Gastrocnemius medialis (tissue), 4 donors: ENCODE measurements around the gene OR2V2. TPM values are rescaled to one million over a fixed set of nuclear protein-coding genes. Genes with fewer than 3 reads are reported as not detected.
A peak's percentile ranks its signal among the peaks of the same experiment; 100 is the strongest.

Source experiments
- ATAC-seq, 2 donors: fragments of 150-250 bp; one replicate each; pipeline ENCODE4 v1.9.1; 2016
- DNase-seq, 2 donors: peaks; one replicate each; pipeline ENCODE4 v3.0.0-alpha.2; 2019
- H3K27ac ChIP-seq, 4 donors: fragments of 200-600 bp; sonication (generic); 1 replicate in 1 of 4; 2 replicates in 3 of 4; pipeline ENCODE4 v1.5.1; 2016 to 2018; ENCODE audit warnings: mild to moderate bottlenecking in 2 of 4, moderate library complexity in 1 of 4
- H3K27me3 ChIP-seq, 3 donors: fragments of 200-600 bp; sonication (generic) in 2 of 3; 1 replicate in 1 of 3; 2 replicates in 2 of 3; pipeline versions ENCODE4 v1.5.1 to v1.6.0; 2016 to 2019; ENCODE audit warnings: mild to moderate bottlenecking in 1 of 3, moderate library complexity in 1 of 3
- H3K36me3 ChIP-seq, 2 donors: fragments of 200-600 bp; sonication (generic) in 1 of 2; one replicate each; pipeline ENCODE4 v1.5.1; 2017 to 2018
- H3K4me1 ChIP-seq, 2 donors: fragments of 200-600 bp; sonication (generic) in 1 of 2; one replicate each; pipeline ENCODE4 v1.5.1; 2016 to 2017; ENCODE audit warnings: mild to moderate bottlenecking in 2 of 2
- H3K4me3 ChIP-seq, 4 donors: fragments of 200-600 bp; sonication (generic) in 3 of 4; 1 replicate in 1 of 4; 2 replicates in 3 of 4; pipeline ENCODE4 v1.5.1; 2016 to 2019; ENCODE audit warnings: mild to moderate bottlenecking in 2 of 4
- H3K9me3 ChIP-seq, 3 donors: fragments of 200-600 bp; sonication (generic) in 2 of 3; 1 replicate in 1 of 3; 2 replicates in 2 of 3; pipeline ENCODE4 v1.5.1; 2016 to 2019
- CTCF ChIP-seq, 5 experiments: fragments of 450-650 bp in 3 of 5; fragments of 200-600 bp in 2 of 5; sonication (generic) in 2 of 5; IDR thresholded peaks in 4 of 5; conservative IDR thresholded peaks in 1 of 5; 1 replicate in 4 of 5; 2 replicates in 1 of 5; pipeline ENCODE4 v1.5.1; 2016 to 2019; ENCODE audit warnings: antibody characterized with exemption in 5 of 5, mild to moderate bottlenecking in 3 of 5, moderate library complexity in 3 of 5
- POLR2A ChIP-seq, 2 donors: fragments of 450-650 bp; IDR thresholded peaks; one replicate each; pipeline ENCODE4 v1.6.1; 2017; ENCODE audit warnings: antibody characterized with exemption in 2 of 2, mild to moderate bottlenecking in 2 of 2, moderate library complexity in 2 of 2
- in situ Hi-C, 4 donors: fragments of 200-750 bp; cut with MboI; loops; one replicate each; pipeline versions ENCODE4 v1.15.0 to v1.8.0; 2017; ENCODE audit warnings: low sequenced_read_pairs in 4 of 4
- intact Hi-C: fragments of 100-400 bp; cut with DNase I; formaldehyde crosslinking; loops from one replicate; pipeline ENCODE4 v1.15.1; 2023; ENCODE audit warnings: low total_unique reads
- total RNA-seq, 4 donors: library from RNA; depleted of rRNA; stranded (reverse); fragments of >200 nt; gene quantifications; one replicate each; pipeline versions ENCODE4 v1.1.0 to v1.2.3, GENCODE V29; 2016

OR2V2 gene
- total RNA-seq, 4 donors from 2014 or later = not detected

GRCh38 chr5:181204826-181205760, 57.7 kb downstream of the OR2V2 start, which contains the start of gene TRIM7:
TSS of gene TRIM7 (minus strand) at chr5:181205196. CDS start at chr5:181205110, 86 bp downstream.
- Histone ChIP-seq H3K36me3 (no peaks in the 10 kb centered on the region), H3K4me3 (peak within 1 kb of the TSS; percentile 69 to 86 (median 80)), H3K9me3 (no peaks in the 10 kb centered on the region), H3K4me1 (peaks cover 24 to 26% of the 10 kb centered on the region in 2 donors), H3K27ac (peak within 1 kb of the TSS; percentile 95 to 99 (median 97)), H3K27me3 (no peaks in the 10 kb centered on the region)
- in situ Hi-C loops (no loop called here), intact Hi-C loops (loop anchor here (1.0 to 5.0 kb wide), 2 partner anchors 14 to 37 kb away; partner anchors contain the start of gene RACK1)
- no peak for TF ChIP-seq CTCF (IDR thresholded peaks at IDR 0.05 in 4 of 5, conservative IDR thresholded peaks at IDR 0.05 in 1 of 5)
- TF ChIP-seq POLR2A (IDR thresholded peaks at IDR 0.05) = peak; percentile 70 to 87
- peak; percentile 76 to 88 for DNase-seq
- ATAC-seq = peak; percentile 55 to 59

- in situ Hi-C loops (no loop called here), intact Hi-C loops (loop anchor here (1.0 to 5.0 kb wide), 4 partner anchors 11 to 36 kb away; partner anchors contain the start of gene RACK1)
- ATAC-seq (peak in 1 of 2 donors; percentile 9), DNase-seq (peak in 1 of 2 donors; percentile 42)
- H3K27ac ChIP-seq = peak overlapping the region; percentile 95 to 99 (median 97)
- no peaks in the 10 kb centered on the region for H3K27me3 ChIP-seq
- H3K4me1 ChIP-seq = peaks cover 23 to 24% of the 10 kb centered on the region in 2 donors
- no peaks in the 10 kb centered on the region for H3K9me3 ChIP-seq
- no peak for TF ChIP-seq CTCF (IDR thresholded peaks at IDR 0.05 in 4 of 5, conservative IDR thresholded peaks at IDR 0.05 in 1 of 5)
- no peak for TF ChIP-seq POLR2A (IDR thresholded peaks at IDR 0.05)
- H3K36me3 ChIP-seq = no peaks in the 10 kb centered on the region
- peak overlapping the region; percentile 69 to 86 (median 80) for H3K4me3 ChIP-seq
Measured at GRCh38 chr5:181205761-181206649, 58.6 kb downstream of the OR2V2 start.

- no peaks in the 10 kb centered on the region for H3K36me3 ChIP-seq
- peaks cover 29 to 38% of the 10 kb centered on the region in 2 donors for H3K4me1 ChIP-seq
Measured at GRCh38 chr5:181207214-181207959, 60.0 kb downstream of the OR2V2 start.

More at GRCh38 chr5:181207214-181207959, 60.0 kb downstream of the OR2V2 start:
- Histone ChIP-seq H3K9me3 (no peaks in the 10 kb centered on the region), H3K4me3 (peak overlapping the region; percentile 69 to 86 (median 80)), H3K27me3 (no peaks in the 10 kb centered on the region), H3K27ac (peak overlapping the region; percentile 95 to 99 (median 97))
- ATAC-seq = peak; percentile 12 to 15
- intact Hi-C loops (loop anchor here (5.0 kb wide), 1 partner anchor 35 kb away; the partner anchor contains the start of gene RACK1), in situ Hi-C loops (no loop called here)
- DNase-seq = peak in 1 of 2 donors; percentile 65
- TF ChIP-seq POLR2A (IDR thresholded peaks at IDR 0.05) (peak in 1 of 2 donors; percentile 18), CTCF (IDR thresholded peaks at IDR 0.05 in 4 of 5, conservative IDR thresholded peaks at IDR 0.05 in 1 of 5) (no peak)
